ENCODE measurements around the gene ME2. TPM values are rescaled to one million over a fixed set of nuclear protein-coding genes. Genes with fewer than 3 reads are reported as not detected.

The ME2 gene
- total and polyA plus RNA-seq, 2 of the 8 experiments (the other 6 are each of a cell fraction or from before 2014, with no cell fraction given) = 54.7 to 66.9 TPM

DNA sequence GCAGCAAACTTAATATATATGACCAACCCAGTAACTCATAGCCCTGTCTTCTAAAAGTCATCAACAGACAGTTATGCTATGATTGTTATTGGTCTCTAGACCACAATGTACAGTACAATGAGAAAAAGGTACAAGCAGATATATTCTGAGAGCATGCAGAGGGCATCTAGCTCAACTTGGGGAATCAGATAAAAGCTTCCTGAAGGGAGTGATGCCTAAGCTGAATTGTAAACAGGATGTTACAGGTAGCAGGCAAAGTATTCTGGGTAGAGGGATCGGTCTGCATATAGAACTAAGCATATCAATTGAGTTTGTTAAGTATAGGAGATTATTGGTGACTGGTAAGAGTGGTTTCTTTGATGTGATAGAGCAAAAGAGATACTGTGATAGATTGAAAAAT, 30.3 kb downstream of the ME2 start (continued):
- TF ChIP-seq, protein P1, sequence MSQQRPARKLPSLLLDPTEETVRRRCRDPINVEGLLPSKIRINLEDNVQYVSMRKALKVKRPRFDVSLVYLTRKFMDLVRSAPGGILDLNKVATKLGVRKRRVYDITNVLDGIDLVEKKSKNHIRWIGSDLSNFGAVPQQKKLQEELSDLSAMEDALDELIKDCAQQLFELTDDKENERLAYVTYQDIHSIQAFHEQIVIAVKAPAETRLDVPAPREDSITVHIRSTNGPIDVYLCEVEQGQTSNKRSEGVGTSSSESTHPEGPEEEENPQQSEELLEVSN (IDR thresholded peaks at IDR 0.05) = no peak
- no peak for TF ChIP-seq CHD2 (IDR thresholded peaks at IDR 0.05; ENCODE audit: low read length)
- TF ChIP-seq ZNF274 (IDR thresholded peaks at IDR 0.05; ENCODE audit: borderline replicate concordance, extremely low read depth, low read length) = no peak
- TF ChIP-seq, protein P2, sequence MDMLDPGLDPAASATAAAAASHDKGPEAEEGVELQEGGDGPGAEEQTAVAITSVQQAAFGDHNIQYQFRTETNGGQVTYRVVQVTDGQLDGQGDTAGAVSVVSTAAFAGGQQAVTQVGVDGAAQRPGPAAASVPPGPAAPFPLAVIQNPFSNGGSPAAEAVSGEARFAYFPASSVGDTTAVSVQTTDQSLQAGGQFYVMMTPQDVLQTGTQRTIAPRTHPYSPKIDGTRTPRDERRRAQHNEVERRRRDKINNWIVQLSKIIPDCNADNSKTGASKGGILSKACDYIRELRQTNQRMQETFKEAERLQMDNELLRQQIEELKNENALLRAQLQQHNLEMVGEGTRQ (IDR thresholded peaks at IDR 0.05; ENCODE audit: low read length) = no peak

All from H1 (cell line).